Caco-2 (cell line): Measurements from ENCODE around the gene PERCC1. TPM values are rescaled to one million over a fixed set of nuclear protein-coding genes. Genes with fewer than 3 reads are reported as not detected.

Source experiments
- BruUV-seq: library from RNA; stranded (reverse); fragments of 400-500 nt; replicated peaks from 2 replicates; lab custom pipeline; 2021; lab: Mats Ljungman, UMichigan
- CTCF ChIA-PET: fragments of 300-600 bp; sonication (Branson Sonifier 250); formaldehyde crosslinking; loops from one replicate; lab custom pipeline; 2022; ENCODE audit warnings: antibody characterized with exemption; lab: Charles Lee
- POLR2A ChIA-PET: fragments of 300-600 bp; sonication (Branson Sonifier 250); formaldehyde crosslinking; loops from one replicate; lab custom pipeline; 2022; ENCODE audit warnings: antibody characterized with exemption; lab: Charles Lee
- DNase-seq, 2 experiments: peaks; one replicate each; pipeline versions ENCODE4 v3.0.0 to v3.0.0-alpha.2; 2020 to 2022
- H3K27me3 ChIP-seq: replicated peaks from 2 replicates; pipeline ENCODE4 v1.6.0; 2011; ENCODE audit warnings: low read length; ENCODE audit not compliant: control insufficient read depth, insufficient read depth
- H3K36me3 ChIP-seq: 2 replicates; pipeline ENCODE4 v1.5.1; 2011; ENCODE audit warnings: low read length; ENCODE audit not compliant: control insufficient read depth, insufficient read depth
- H3K4me1 ChIP-seq: fragments of 250-450 bp; sonication (Bioruptor Pico); 2 replicates; pipeline ENCODE4 v1.5.1; 2020; ENCODE audit warnings: mild to moderate bottlenecking
- H3K4me3 ChIP-seq: 2 replicates; pipeline ENCODE4 v1.5.1; 2011; ENCODE audit warnings: low read depth, mild to moderate bottlenecking, control low read depth, low read length
- H3K9me3 ChIP-seq: fragments of 250-450 bp; sonication (Bioruptor Pico); 2 replicates; pipeline ENCODE4 v1.5.1; 2020; ENCODE audit warnings: mild to moderate bottlenecking, moderate library complexity
- H3K27ac Mint-ChIP-seq: one replicate; pipeline ENCODE4 v1.8.0; 2022; ENCODE audit warnings: mixed read lengths; ENCODE audit not compliant: unreplicated experiment
- H3K27me3 Mint-ChIP-seq: one replicate; pipeline ENCODE4 v1.8.0; 2022; ENCODE audit warnings: mixed read lengths; ENCODE audit not compliant: insufficient read depth, unreplicated experiment
- H3K36me3 Mint-ChIP-seq: one replicate; pipeline ENCODE4 v1.8.0; 2022; ENCODE audit warnings: mild to moderate bottlenecking, mixed read lengths; ENCODE audit not compliant: insufficient read depth, unreplicated experiment
- H3K4me1 Mint-ChIP-seq: one replicate; pipeline ENCODE4 v1.8.0; 2022; ENCODE audit warnings: low read depth, mixed read lengths; ENCODE audit not compliant: unreplicated experiment
- H3K4me3 Mint-ChIP-seq: one replicate; pipeline ENCODE4 v1.8.0; 2022; ENCODE audit warnings: mild to moderate bottlenecking, moderate library complexity, mixed read lengths; ENCODE audit not compliant: unreplicated experiment
- H3K9me3 Mint-ChIP-seq: one replicate; pipeline ENCODE4 v1.8.0; 2022; ENCODE audit warnings: mixed read lengths; ENCODE audit not compliant: unreplicated experiment
- CTCF ChIP-seq, 2 experiments: fragments of 200-600 bp in 1 of 2; IDR thresholded peaks; 1 replicate in 1 of 2; 2 replicates in 1 of 2; pipeline versions ENCODE4 v1.5.1 to v1.8.0; 2011 to 2022; ENCODE audit warnings: antibody characterized with exemption in 1 of 2, control low read depth in 1 of 2, inconsistent platforms in 1 of 2, low read depth in 1 of 2, low read length in 1 of 2, mild to moderate bottlenecking in 1 of 2, moderate library complexity in 1 of 2; ENCODE audit not compliant: insufficient read depth in 1 of 2, severe bottlenecking in 1 of 2, unreplicated experiment in 1 of 2
- intact Hi-C: fragments of 100-400 bp; cut with micrococcal nuclease; formaldehyde crosslinking; loops from one replicate; pipeline ENCODE4 v1.10.0; 2022; ENCODE audit not compliant: unreplicated experiment
- total RNA-seq: library from RNA; stranded (reverse); gene quantifications from 2 replicates; pipeline ENCODE4 v1.2.3, GENCODE V29; 2022

Gene PERCC1
- total RNA-seq, 1 experiment from 2014 or later: 2.1 TPM

- H3K36me3 ChIP-seq: no peaks in the 10 kb centered on the region; the same call in 1 of the 2 replicates
- no peak for TF ChIP-seq CTCF (IDR thresholded peaks at IDR 0.05; ENCODE audit: insufficient read depth in 1 of 2, low read depth in 1 of 2, low read length in 1 of 2, severe bottlenecking in 1 of 2, unreplicated experiment in 1 of 2)
- H3K4me3 ChIP-seq: peak overlapping the region; percentile 95
- peaks cover 38% of the 10 kb centered on the region for H3K36me3 Mint-ChIP-seq
- CTCF ChIA-PET: interaction anchor here (0.8 to 1.5 kb wide), 3 partner anchors 8 to 57 kb away, joined by 3 to 9 read pairs (median 3); partner anchors contain the start of gene PERCC1
- no peak for DNase-seq
- H3K9me3 ChIP-seq: peaks cover 9% of the 10 kb centered on the region
- H3K4me1 Mint-ChIP-seq: no peaks in the 10 kb centered on the region
- no peaks in the 10 kb centered on the region for H3K27me3 ChIP-seq
- no peaks in the 10 kb centered on the region for H3K27me3 Mint-ChIP-seq
- H3K27ac Mint-ChIP-seq: peak overlapping the region; percentile 95
- peaks cover 21% of the 10 kb centered on the region for H3K4me1 ChIP-seq
- intact Hi-C loops: loop anchor here (10.0 kb wide), 1 partner anchor 55 kb away; the partner anchor contains the start of gene CLCN7
- POLR2A ChIA-PET: interaction anchor here (1.0 to 1.8 kb wide), 7 partner anchors 10 to 363 kb away, joined by 3 to 16 read pairs (median 5); partner anchors contain the start of genes NUBP2, PERCC1, SPSB3 and TELO2
- H3K9me3 Mint-ChIP-seq: no peaks in the 10 kb centered on the region
- BruUV-seq: TSS peak; percentile 86
- peak overlapping the region; percentile 88 for H3K4me3 Mint-ChIP-seq
Observed at GRCh38 chr16:1420111-1420539, 10.8 kb upstream of the PERCC1 start.

GRCh38 chr16:1422076-1422475, 8.8 kb upstream of the PERCC1 start:
- CTCF ChIA-PET: no interaction called here
- H3K4me3 Mint-ChIP-seq: peak overlapping the region; percentile 46
- H3K4me1 ChIP-seq: peaks cover 9% of the 10 kb centered on the region; the same call in 1 of the 2 replicates
- no peaks in the 10 kb centered on the region for H3K4me1 Mint-ChIP-seq
- POLR2A ChIA-PET: interaction anchor here (1.8 kb wide), 1 partner anchor 9 kb away, joined by 16 read pairs; the partner anchor contains the start of gene PERCC1
- no peaks in the 10 kb centered on the region for H3K9me3 Mint-ChIP-seq
- H3K27me3 Mint-ChIP-seq: no peaks in the 10 kb centered on the region
- no peaks in the 10 kb centered on the region; the same call in 1 of the 2 replicates for H3K36me3 ChIP-seq
- no peaks in the 10 kb centered on the region for H3K27me3 ChIP-seq
- H3K27ac Mint-ChIP-seq: peak overlapping the region; percentile 95
- H3K9me3 ChIP-seq: peaks cover 9% of the 10 kb centered on the region
- no TSS peak for BruUV-seq
- intact Hi-C loops: loop anchor here (10.0 kb wide), 1 partner anchor 53 kb away; the partner anchor contains the start of gene CLCN7
- H3K4me3 ChIP-seq: no peak overlapping the region
- no peak for DNase-seq
- no peak for TF ChIP-seq CTCF (IDR thresholded peaks at IDR 0.05; ENCODE audit: insufficient read depth in 1 of 2, low read depth in 1 of 2, low read length in 1 of 2, severe bottlenecking in 1 of 2, unreplicated experiment in 1 of 2)
- H3K36me3 Mint-ChIP-seq: peaks cover 31% of the 10 kb centered on the region

- H3K4me3 Mint-ChIP-seq: no peak overlapping the region
- Histone ChIP-seq H3K36me3 (no peaks in the 10 kb centered on the region), H3K27me3 (no peaks in the 10 kb centered on the region), H3K4me3 (no peak overlapping the region), H3K4me1 (no peaks in the 10 kb centered on the region), H3K9me3 (peaks cover 9% of the 10 kb centered on the region)
- no TSS peak for BruUV-seq
- no peak overlapping the region for H3K27ac Mint-ChIP-seq
- no peaks in the 10 kb centered on the region for H3K27me3 Mint-ChIP-seq
- no peaks in the 10 kb centered on the region for H3K9me3 Mint-ChIP-seq
- DNase-seq: no peak
- POLR2A ChIA-PET: interaction anchor here (0.6 kb wide), 1 partner anchor 219 kb away, joined by 3 read pairs; no protein-coding TSS in a partner anchor
- CTCF ChIA-PET: no interaction called here
- H3K36me3 Mint-ChIP-seq: peaks cover 22% of the 10 kb centered on the region
- no peaks in the 10 kb centered on the region for H3K4me1 Mint-ChIP-seq
- intact Hi-C loops: loop anchor here (10.0 kb wide), 1 partner anchor 51 kb away; the partner anchor contains the start of gene CLCN7
- TF ChIP-seq CTCF (IDR thresholded peaks at IDR 0.05; ENCODE audit: insufficient read depth in 1 of 2, low read depth in 1 of 2, low read length in 1 of 2, severe bottlenecking in 1 of 2, unreplicated experiment in 1 of 2): no peak
Observed at GRCh38 chr16:1424028-1424427, 6.8 kb upstream of the PERCC1 start.
